Amygdala (tissue), 56 donors: ENCODE data around the gene MTREX.
A peak's percentile ranks its signal among the peaks of the same experiment; 100 is the strongest.

Experiments used
- DNase-seq, 56 donors: peaks; one replicate each; lab custom pipeline; 2025; lab: John Stamatoyannopoulos, UW

Gene MTREX

GRCh38 chr5:55324006-55324405 is 16.2 kb downstream of the MTREX start:
- no peak for DNase-seq

GRCh38 chr5:55324815-55325418 is 17.1 kb downstream of the MTREX start:
- peak in 1 of 56 donors; percentile 29 for DNase-seq

GRCh38 chr5:55325621-55326020 is 17.8 kb downstream of the MTREX start:
- DNase-seq: no peak

- DNase-seq: no peak
These were observed 19.5 kb downstream of the MTREX start for GRCh38 chr5:55327281-55327680.

GRCh38 chr5:55331321-55331720 is 23.5 kb downstream of the MTREX start:
- no peak for DNase-seq

- DNase-seq: no peak
These were observed 25.2 kb downstream of the MTREX start for GRCh38 chr5:55333017-55333416.

- no peak for DNase-seq
These were observed 26.0 kb downstream of the MTREX start for GRCh38 chr5:55333811-55334210.

- DNase-seq: no peak
These were observed 30.4 kb downstream of the MTREX start for GRCh38 chr5:55338092-55338613.

GRCh38 chr5:55338810-55339243 is 31.0 kb downstream of the MTREX start:
- DNase-seq: no peak

GRCh38 chr5:55343107-55343506 is 35.3 kb downstream of the MTREX start:
- DNase-seq: no peak

- DNase-seq: no peak
These were observed 35.8 kb downstream of the MTREX start for GRCh38 chr5:55343609-55344008.

- DNase-seq: peak in 27 of 56 donors; percentile 1 to 85 (median 20)
These were observed 36.7 kb downstream of the MTREX start for GRCh38 chr5:55344392-55344992.

- DNase-seq: no peak
These were observed 37.5 kb downstream of the MTREX start for GRCh38 chr5:55345327-55345726.

GRCh38 chr5:55347786-55348185 is 40.0 kb downstream of the MTREX start:
- DNase-seq: no peak

GRCh38 chr5:55350754-55351153 is 43.0 kb downstream of the MTREX start:
- DNase-seq: no peak

GRCh38 chr5:55356896-55357295 is 49.1 kb downstream of the MTREX start:
- DNase-seq: no peak

- no peak for DNase-seq
These were observed 52.4 kb downstream of the MTREX start for GRCh38 chr5:55360190-55360589.

- no peak for DNase-seq
These were observed 56.1 kb downstream of the MTREX start for GRCh38 chr5:55363856-55364255.

- no peak for DNase-seq
These were observed 56.8 kb downstream of the MTREX start for GRCh38 chr5:55364537-55365055.

GRCh38 chr5:55370291-55370925 is 62.6 kb downstream of the MTREX start:
- DNase-seq: no peak

GRCh38 chr5:55371145-55371544 is 63.4 kb downstream of the MTREX start:
- no peak for DNase-seq
